Measurements from ENCODE around the gene DUOXA2. TPM values are rescaled to one million over a fixed set of nuclear protein-coding genes. Genes with fewer than 3 reads are reported as not detected.
"Not testable (repeated sequence)": the region's sequence is repeated elsewhere in the genome, so short reads cannot be mapped to it uniquely, and the experiment has no call there.

The DUOXA2 gene
- total and polyA plus RNA-seq, 8 donors = 0.11 to 0.25 (median 0.18) TPM; not detected in 3

DNA sequence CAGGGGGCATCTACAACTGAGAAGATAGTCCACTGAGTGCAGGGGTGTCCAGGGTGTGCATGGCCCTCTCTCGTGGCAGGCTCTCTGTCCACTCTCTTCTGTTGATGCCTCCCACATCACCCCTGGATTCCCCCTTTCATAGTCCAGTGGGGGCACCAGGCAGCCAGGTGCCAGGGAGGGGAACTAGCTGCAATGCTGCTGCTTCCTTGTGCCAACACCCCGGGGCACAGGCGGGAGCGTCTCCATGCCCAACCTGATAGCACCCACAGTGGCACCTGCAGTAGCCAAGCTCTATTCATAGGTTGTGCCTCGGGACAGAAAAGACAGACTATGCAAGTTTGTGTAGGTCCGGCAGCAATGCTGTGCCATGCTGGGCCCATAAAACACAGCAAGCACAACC is 11.9 kb upstream of the DUOXA2 start:
- ATAC-seq = no peak

GRCh38 chr15:45104170-45104569 is 10.0 kb upstream of the DUOXA2 start:
- H3K4me1 ChIP-seq; intact Hi-C loops (cut with DNase I); H3K9me3 ChIP-seq; H3K27ac ChIP-seq; DNase-seq; H3K36me3 ChIP-seq; ATAC-seq; H3K4me3 ChIP-seq: not testable (repeated sequence)
- H3K27me3 ChIP-seq = peaks cover 0 to 32% of the 10 kb centered on the region in 2 donors

More for the DNA sequence above, 11.9 kb upstream of the DUOXA2 start:
- Histone ChIP-seq H3K27ac (no peak overlapping the region), H3K9me3 (no peaks in the 10 kb centered on the region), H3K4me3 (no peak overlapping the region), H3K36me3 (no peaks in the 10 kb centered on the region), H3K4me1 (no peaks in the 10 kb centered on the region), H3K27me3 (peaks cover 0 to 16% of the 10 kb centered on the region in 2 donors)
- peak in 1 of 4 donors; percentile 26 for DNase-seq
- TF ChIP-seq, protein P1, sequence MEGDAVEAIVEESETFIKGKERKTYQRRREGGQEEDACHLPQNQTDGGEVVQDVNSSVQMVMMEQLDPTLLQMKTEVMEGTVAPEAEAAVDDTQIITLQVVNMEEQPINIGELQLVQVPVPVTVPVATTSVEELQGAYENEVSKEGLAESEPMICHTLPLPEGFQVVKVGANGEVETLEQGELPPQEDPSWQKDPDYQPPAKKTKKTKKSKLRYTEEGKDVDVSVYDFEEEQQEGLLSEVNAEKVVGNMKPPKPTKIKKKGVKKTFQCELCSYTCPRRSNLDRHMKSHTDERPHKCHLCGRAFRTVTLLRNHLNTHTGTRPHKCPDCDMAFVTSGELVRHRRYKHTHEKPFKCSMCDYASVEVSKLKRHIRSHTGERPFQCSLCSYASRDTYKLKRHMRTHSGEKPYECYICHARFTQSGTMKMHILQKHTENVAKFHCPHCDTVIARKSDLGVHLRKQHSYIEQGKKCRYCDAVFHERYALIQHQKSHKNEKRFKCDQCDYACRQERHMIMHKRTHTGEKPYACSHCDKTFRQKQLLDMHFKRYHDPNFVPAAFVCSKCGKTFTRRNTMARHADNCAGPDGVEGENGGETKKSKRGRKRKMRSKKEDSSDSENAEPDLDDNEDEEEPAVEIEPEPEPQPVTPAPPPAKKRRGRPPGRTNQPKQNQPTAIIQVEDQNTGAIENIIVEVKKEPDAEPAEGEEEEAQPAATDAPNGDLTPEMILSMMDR (IDR thresholded peaks at IDR 0.05) = no peak
- intact Hi-C loops (cut with DNase I) = no loop called here

DNA sequence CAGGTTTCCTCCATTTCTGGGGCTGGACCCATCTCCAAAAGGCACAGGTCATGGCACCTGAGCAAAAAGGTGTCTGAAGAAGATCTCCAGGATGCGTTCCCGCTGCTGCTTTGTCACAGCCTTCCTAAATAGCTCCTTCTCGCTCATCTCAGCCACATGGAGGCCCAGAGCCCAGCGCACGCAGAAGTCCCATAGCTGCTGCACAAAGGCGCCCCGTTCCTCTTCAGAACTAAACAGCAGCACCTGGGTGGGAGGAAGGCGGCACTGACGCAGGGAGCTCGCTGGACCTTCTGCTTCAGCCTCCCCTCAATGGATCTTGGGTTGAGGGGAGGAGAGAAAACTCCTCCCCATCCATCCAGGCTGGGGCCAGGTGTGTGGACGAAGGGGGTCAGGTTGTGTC is 8.5 kb upstream of the DUOXA2 start:
- H3K36me3 ChIP-seq = no peaks in the 10 kb centered on the region
- no peak for ATAC-seq
- H3K4me3 ChIP-seq = no peak overlapping the region
- TF ChIP-seq, protein P1 (IDR thresholded peaks at IDR 0.05) = no peak
- intact Hi-C loops (cut with DNase I) = no loop called here
- H3K27ac ChIP-seq = no peak overlapping the region
- H3K9me3 ChIP-seq = no peaks in the 10 kb centered on the region
- H3K27me3 ChIP-seq = peaks cover 6 to 46% of the 10 kb centered on the region in 2 donors
- no peaks in the 10 kb centered on the region for H3K4me1 ChIP-seq
- peak in 1 of 4 donors; percentile 17 for DNase-seq

DNA sequence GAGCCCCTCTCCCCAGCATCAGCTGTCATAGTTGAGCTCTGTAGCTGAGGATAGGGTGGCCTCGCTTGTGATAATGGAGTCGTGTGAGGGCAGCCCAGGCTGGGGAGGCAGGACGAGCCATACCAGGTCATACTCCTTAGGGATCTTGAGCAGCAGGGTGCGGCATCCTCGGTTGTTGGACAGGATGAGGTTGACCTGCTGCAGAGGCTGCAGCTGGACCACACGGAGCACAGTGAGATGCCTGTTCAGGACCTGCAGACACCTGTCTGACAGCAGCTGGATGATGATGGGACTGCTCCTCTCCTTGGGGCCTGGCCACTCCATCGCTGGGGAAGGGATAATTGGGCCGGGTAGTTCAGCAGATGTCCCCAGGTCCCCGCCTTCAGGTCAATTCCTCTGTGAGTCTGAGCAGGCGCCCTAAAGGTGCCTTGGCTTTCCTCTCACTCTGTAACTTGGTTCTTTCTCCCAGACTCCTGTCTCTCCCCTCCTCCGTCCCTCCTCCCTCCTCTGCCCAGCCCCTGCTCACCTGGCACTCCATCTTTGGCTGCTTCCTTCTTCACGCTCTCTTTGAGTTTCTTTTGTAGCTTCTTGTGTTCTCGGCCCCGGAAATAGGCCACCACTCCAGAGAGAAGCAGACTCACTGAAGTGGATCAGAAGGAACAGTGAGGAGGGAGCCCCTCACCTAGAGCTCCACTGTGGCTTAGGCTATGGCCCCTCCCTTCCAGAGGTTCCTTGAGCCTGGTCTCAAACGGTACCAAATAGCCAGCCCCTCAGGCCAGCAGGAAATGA is 7.9 kb upstream of the DUOXA2 start:
- ATAC-seq = peak; percentile 46
- Histone ChIP-seq H3K36me3 (no peaks in the 10 kb centered on the region), H3K27ac (no peak overlapping the region), H3K9me3 (no peaks in the 10 kb centered on the region), H3K4me1 (no peaks in the 10 kb centered on the region), H3K27me3 (peaks cover 7 to 51% of the 10 kb centered on the region in 2 donors), H3K4me3 (no peak overlapping the region)
- peak in 2 of 4 donors; percentile 24 to 28 for DNase-seq
- TF ChIP-seq, protein P1 (IDR thresholded peaks at IDR 0.05) = no peak
- intact Hi-C loops (cut with DNase I) = no loop called here

- Histone ChIP-seq H3K27me3 (peaks cover 26 to 70% of the 10 kb centered on the region in 2 donors), H3K4me1 (peaks cover 0 to 11% of the 10 kb centered on the region in 2 donors)
Observed at GRCh38 chr15:45107941-45108630, 6.0 kb upstream of the DUOXA2 start.

More at GRCh38 chr15:45107941-45108630, 6.0 kb upstream of the DUOXA2 start:
- Histone ChIP-seq H3K4me3 (no peak overlapping the region), H3K9me3 (no peaks in the 10 kb centered on the region), H3K27ac (no peak overlapping the region), H3K36me3 (no peaks in the 10 kb centered on the region)
- no peak for ATAC-seq
- intact Hi-C loops (cut with DNase I) = no loop called here
- TF ChIP-seq, protein P1 (IDR thresholded peaks at IDR 0.05) = no peak
- peak in 1 of 4 donors; percentile 26 for DNase-seq

Measured in left lung (tissue), 10 donors.